Hindlimb muscle (tissue), 1 donor: ENCODE measurements around the gene SIRPA. TPM values are rescaled to one million over a fixed set of nuclear protein-coding genes. Genes with fewer than 3 reads are reported as not detected.
"Not testable (repeated sequence)": the region's sequence is repeated elsewhere in the genome, so short reads cannot be mapped to it uniquely, and the experiment has no call there.

Experiments
- DNase-seq: peaks from one replicate; pipeline ENCODE4 v3.0.0-alpha.2; 2013
- polyA plus RNA-seq: library from polyadenylated mRNA; unstranded; fragments of 120-200 nt; gene quantifications from one replicate; pipeline ENCODE4 v1.2.1, GENCODE V29; 2013; ENCODE audit not compliant: insufficient read length

Gene SIRPA
- polyA plus RNA-seq, 1 donor: 41.6 TPM

GRCh38 chr20:1907586-1907985 is 12.4 kb downstream of the SIRPA start:
- DNase-seq: no peak

GRCh38 chr20:1908191-1908590 is 13.0 kb downstream of the SIRPA start:
- no peak for DNase-seq

- DNase-seq: no peak
Observed at GRCh38 chr20:1909097-1909496, 13.9 kb downstream of the SIRPA start.

- no peak for DNase-seq
Observed at GRCh38 chr20:1911536-1911935, 16.3 kb downstream of the SIRPA start.

- no peak for DNase-seq
Observed at GRCh38 chr20:1912053-1912452, 16.8 kb downstream of the SIRPA start.

- DNase-seq: no peak
Observed at GRCh38 chr20:1912646-1913045, 17.4 kb downstream of the SIRPA start.

- DNase-seq: not testable (repeated sequence)
Observed at GRCh38 chr20:1915233-1915632, 20.0 kb downstream of the SIRPA start.

- no peak for DNase-seq
Observed at GRCh38 chr20:1915725-1916124, 20.5 kb downstream of the SIRPA start.

- no peak for DNase-seq
Observed at GRCh38 chr20:1917786-1918185, 22.6 kb downstream of the SIRPA start.

- DNase-seq: no peak
Observed at GRCh38 chr20:1918491-1919165, 23.4 kb downstream of the SIRPA start.

GRCh38 chr20:1920252-1920651 is 25.0 kb downstream of the SIRPA start:
- no peak for DNase-seq

- no peak for DNase-seq
Observed at GRCh38 chr20:1920826-1921225, 25.6 kb downstream of the SIRPA start.

GRCh38 chr20:1921985-1922384 is 26.8 kb downstream of the SIRPA start:
- not testable (repeated sequence) for DNase-seq

GRCh38 chr20:1922786-1923185 is 27.6 kb downstream of the SIRPA start:
- no peak for DNase-seq

GRCh38 chr20:1924910-1925861 is 30.0 kb downstream of the SIRPA start:
- DNase-seq: no peak

GRCh38 chr20:1926237-1926636 is 31.0 kb downstream of the SIRPA start:
- no peak for DNase-seq

GRCh38 chr20:1927217-1927616 is 32.0 kb downstream of the SIRPA start:
- no peak for DNase-seq

- no peak for DNase-seq
Observed at GRCh38 chr20:1928154-1928553, 32.9 kb downstream of the SIRPA start.

GRCh38 chr20:1928782-1929181 is 33.6 kb downstream of the SIRPA start:
- DNase-seq: no peak

- DNase-seq: no peak
Observed at GRCh38 chr20:1929460-1929859, 34.3 kb downstream of the SIRPA start.

- no peak for DNase-seq
Observed at GRCh38 chr20:1930165-1930564, 35.0 kb downstream of the SIRPA start.

GRCh38 chr20:1931830-1932229 is 36.6 kb downstream of the SIRPA start:
- no peak for DNase-seq

GRCh38 chr20:1932971-1933370 is 37.8 kb downstream of the SIRPA start:
- DNase-seq: no peak

GRCh38 chr20:1933465-1933870 is 38.3 kb downstream of the SIRPA start:
- peak; percentile 15 for DNase-seq
